ENCODE results near the gene FBXW11. TPM values are rescaled to one million over a fixed set of nuclear protein-coding genes. Genes with fewer than 3 reads are reported as not detected.
A peak's percentile ranks its signal among the peaks of the same experiment; 100 is the strongest.

The FBXW11 gene
- total RNA-seq, 1 experiment from 2014 or later: 52.0 TPM

- no peaks in the 10 kb centered on the region for H4K20me1 ChIP-seq (ENCODE audit: insufficient read depth)
- intact Hi-C loops (cut with micrococcal nuclease): no loop called here
- no peak overlapping the region for H3K4me3 ChIP-seq (replicated peaks in 1 of 2; ENCODE audit: low read depth in 1 of 2, low read length in 2 of 2)
- no peak overlapping the region for H2AFZ ChIP-seq (ENCODE audit: low read depth, low read length, poor library complexity, severe bottlenecking)
- H3K9me3 ChIP-seq (ENCODE audit: control insufficient read depth in 1 of 2, insufficient read depth in 1 of 2, low read depth in 1 of 2, low read length in 2 of 2): no peaks in the 10 kb centered on the region; a peak in 1 of 4 replicates
- no TSS peak for BruUV-seq (replicated peaks)
- no peaks in the 10 kb centered on the region for H3K27me3 ChIP-seq (ENCODE audit: insufficient read depth, low read length)
- POLR2A ChIA-PET: no interaction called here
- RAD21 ChIA-PET (ENCODE audit: low non-redundant PET in 1 of 2, low total read pairs in 2 of 2, uncharacterized antibody in 2 of 2, unreplicated experiment in 2 of 2): no interaction called here
- H3K4me2 ChIP-seq (ENCODE audit: low read length): no peak overlapping the region
- peaks cover 0 to 9% of the 10 kb centered on the region in 2 experiments; a peak in 1 of 4 replicates for H3K4me1 ChIP-seq (ENCODE audit: control insufficient read depth in 1 of 2, insufficient read depth in 2 of 2, low read length in 2 of 2)
- no peak overlapping the region for H3K9ac ChIP-seq (ENCODE audit: low read length)
- H3K36me3 ChIP-seq (ENCODE audit: control insufficient read depth in 1 of 2, insufficient read depth in 2 of 2, low read length in 2 of 2): no peaks in the 10 kb centered on the region
- no peak for DNase-seq (ENCODE audit: low read depth, low spot score)
- no peak for TF ChIP-seq ZFX (IDR thresholded peaks at IDR 0.05)
- no peak for TF ChIP-seq EZH2 (IDR thresholded peaks at IDR 0.05)
- no peak for TF ChIP-seq JUND (IDR thresholded peaks at IDR 0.05)
- no peak for TF ChIP-seq ATF3 (IDR thresholded peaks at IDR 0.05)
- 0 out of 2 replicates have a peak, but pooled peaks have one; percentile 15 for TF ChIP-seq FOSL1 (IDR thresholded peaks at IDR 0.05; ENCODE audit: low read depth)
- TF ChIP-seq EGR1 (IDR thresholded peaks at IDR 0.05; ENCODE audit: low read depth): no peak
- TF ChIP-seq TCF7L2 (IDR thresholded peaks at IDR 0.05; ENCODE audit: borderline replicate concordance, extremely low read depth, insufficient read depth, insufficient read length): no peak
- ATAC-seq: peak; percentile 42; the same call in 1 of the 2 replicates
- no peaks in the 10 kb centered on the region for H3K79me2 ChIP-seq (ENCODE audit: insufficient read depth, low read length)
- CTCF ChIA-PET: no interaction called here
- H3K9me2 ChIP-seq (ENCODE audit: insufficient read depth): no peaks in the 10 kb centered on the region
- no peak overlapping the region for H3K27ac ChIP-seq (ENCODE audit: low read depth, low read length)
Measured at GRCh38 chr5:171835066-171835465, 171.4 kb downstream of the FBXW11 start.

- CTCF ChIA-PET: no interaction called here
- no peak for ATAC-seq
- Histone ChIP-seq H3K4me3 (replicated peaks in 1 of 2; ENCODE audit: low read depth in 1 of 2, low read length in 2 of 2) (no peak overlapping the region), H3K27me3 (ENCODE audit: insufficient read depth, low read length) (no peaks in the 10 kb centered on the region), H3K9ac (ENCODE audit: low read length) (no peak overlapping the region), H3K36me3 (ENCODE audit: control insufficient read depth in 1 of 2, insufficient read depth in 2 of 2, low read length in 2 of 2) (no peaks in the 10 kb centered on the region), H3K4me1 (ENCODE audit: control insufficient read depth in 1 of 2, insufficient read depth in 2 of 2, low read length in 2 of 2) (peaks cover 0 to 9% of the 10 kb centered on the region in 2 experiments; a peak in 1 of 4 replicates), H3K9me2 (ENCODE audit: insufficient read depth) (no peaks in the 10 kb centered on the region), H3K4me2 (ENCODE audit: low read length) (no peak overlapping the region), H3K9me3 (ENCODE audit: control insufficient read depth in 1 of 2, insufficient read depth in 1 of 2, low read depth in 1 of 2, low read length in 2 of 2) (peaks cover 0 to 4% of the 10 kb centered on the region in 2 experiments; a peak in 1 of 4 replicates), H4K20me1 (ENCODE audit: insufficient read depth) (no peaks in the 10 kb centered on the region), H2AFZ (ENCODE audit: low read depth, low read length, poor library complexity, severe bottlenecking) (no peak overlapping the region), H3K27ac (ENCODE audit: low read depth, low read length) (no peak overlapping the region), H3K79me2 (ENCODE audit: insufficient read depth, low read length) (no peaks in the 10 kb centered on the region)
- RAD21 ChIA-PET (ENCODE audit: low non-redundant PET in 1 of 2, low total read pairs in 2 of 2, uncharacterized antibody in 2 of 2, unreplicated experiment in 2 of 2): no interaction called here
- BruUV-seq (replicated peaks): no TSS peak
- POLR2A ChIA-PET: no interaction called here
- DNase-seq (ENCODE audit: low read depth, low spot score): no peak
- TF ChIP-seq ATF3 (IDR thresholded peaks at IDR 0.05) (no peak), YY1 (IDR thresholded peaks at IDR 0.05; ENCODE audit: extremely low read depth, insufficient replicate concordance, low read depth, low read length) (no peak), SRF (IDR thresholded peaks at IDR 0.05; ENCODE audit: low read depth) (no peak)
- intact Hi-C loops (cut with micrococcal nuclease): no loop called here
Measured at GRCh38 chr5:171834461-171834860, 172.0 kb downstream of the FBXW11 start.
